RWPE1 (cell line): ENCODE measurements around the gene AUH.
A peak's percentile ranks its signal among the peaks of the same experiment; 100 is the strongest.

Source experiments
- CTCF ChIA-PET: fragments of 350-600 bp; sonication (Branson Sonifier 250); formaldehyde crosslinking; extraction: SDS; loops from one replicate; lab custom pipeline; 2021; lab: Yijun Ruan, JAX
- POLR2A ChIA-PET: fragments of 400-600 bp; formaldehyde crosslinking; extraction: SDS; loops from one replicate; lab custom pipeline; 2020; ENCODE audit warnings: antibody characterized with exemption; ENCODE audit not compliant: low non-redundant PET; lab: Yijun Ruan, JAX
- DNase-seq: peaks from one replicate; pipeline ENCODE4 v3.0.0; 2012; ENCODE audit warnings: low spot score
- H3K27ac ChIP-seq: fragments of 450-650 bp; 2 replicates; pipeline ENCODE4 v1.5.1; 2017
- TF ChIP-seq, protein P1 (sequence below): fragments of 450-650 bp; conservative IDR thresholded peaks from 2 replicates; pipeline ENCODE4 v1.5.1; 2017; ENCODE audit warnings: low read depth, mild to moderate bottlenecking

Gene AUH

DNA sequence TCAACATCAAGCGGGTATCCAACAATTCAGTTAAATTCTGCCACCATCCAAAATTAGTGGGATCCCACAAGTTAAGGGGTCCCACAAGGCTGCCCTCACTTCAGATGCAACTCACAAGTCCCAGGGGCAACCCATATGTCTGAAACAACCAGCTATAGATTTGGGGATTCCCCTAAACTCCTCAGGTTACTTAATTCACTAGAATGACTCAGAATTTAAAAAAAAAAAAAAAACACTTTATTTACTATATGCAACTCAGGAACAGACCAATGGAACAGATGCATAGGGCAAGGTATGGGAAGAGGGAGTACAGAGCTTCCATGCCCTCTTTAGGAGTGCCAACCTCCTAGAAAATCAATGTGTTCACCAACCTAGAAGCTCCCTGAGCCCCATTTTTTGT lies 15.1 kb downstream of the AUH start:
- CTCF ChIA-PET, result interaction anchor here (0.6 to 1.9 kb wide), 2 partner anchors 11 to 1205 kb away, joined by 5 to 13 read pairs; no protein-coding TSS in a partner anchor
- H3K27ac ChIP-seq, result no peak overlapping the region
- TF ChIP-seq, protein P1, sequence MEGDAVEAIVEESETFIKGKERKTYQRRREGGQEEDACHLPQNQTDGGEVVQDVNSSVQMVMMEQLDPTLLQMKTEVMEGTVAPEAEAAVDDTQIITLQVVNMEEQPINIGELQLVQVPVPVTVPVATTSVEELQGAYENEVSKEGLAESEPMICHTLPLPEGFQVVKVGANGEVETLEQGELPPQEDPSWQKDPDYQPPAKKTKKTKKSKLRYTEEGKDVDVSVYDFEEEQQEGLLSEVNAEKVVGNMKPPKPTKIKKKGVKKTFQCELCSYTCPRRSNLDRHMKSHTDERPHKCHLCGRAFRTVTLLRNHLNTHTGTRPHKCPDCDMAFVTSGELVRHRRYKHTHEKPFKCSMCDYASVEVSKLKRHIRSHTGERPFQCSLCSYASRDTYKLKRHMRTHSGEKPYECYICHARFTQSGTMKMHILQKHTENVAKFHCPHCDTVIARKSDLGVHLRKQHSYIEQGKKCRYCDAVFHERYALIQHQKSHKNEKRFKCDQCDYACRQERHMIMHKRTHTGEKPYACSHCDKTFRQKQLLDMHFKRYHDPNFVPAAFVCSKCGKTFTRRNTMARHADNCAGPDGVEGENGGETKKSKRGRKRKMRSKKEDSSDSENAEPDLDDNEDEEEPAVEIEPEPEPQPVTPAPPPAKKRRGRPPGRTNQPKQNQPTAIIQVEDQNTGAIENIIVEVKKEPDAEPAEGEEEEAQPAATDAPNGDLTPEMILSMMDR, result no peak
- peak; percentile 61 for DNase-seq
- POLR2A ChIA-PET, result interaction anchor here (0.6 kb wide), 2 partner anchors 12 to 33 kb away, joined by 3 to 5 read pairs; no protein-coding TSS in a partner anchor

DNA sequence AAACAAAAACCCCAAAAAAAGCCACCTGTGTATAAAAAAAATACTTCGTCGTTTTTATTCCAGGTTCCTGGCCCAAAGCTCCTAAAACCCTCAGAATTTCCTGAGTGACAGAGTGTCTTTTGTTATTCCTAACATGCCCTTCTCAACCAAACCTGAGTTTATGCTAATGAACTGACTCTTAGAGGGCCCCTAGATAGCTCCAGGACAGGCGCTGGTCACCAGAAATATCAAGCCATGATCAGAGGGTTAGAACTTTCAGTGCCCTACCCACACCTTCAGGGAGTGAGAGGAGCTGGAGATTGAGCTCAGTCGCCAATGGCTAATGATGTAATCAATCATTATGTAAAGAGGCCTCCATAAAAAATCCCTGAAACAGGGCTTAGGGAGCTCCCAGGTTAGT lies 15.7 kb downstream of the AUH start:
- H3K27ac ChIP-seq, result no peak overlapping the region
- no peak for DNase-seq
- ChIA-PET POLR2A (interaction anchor here (0.6 kb wide), 1 partner anchor 32 kb away, joined by 3 read pairs; no protein-coding TSS in a partner anchor), CTCF (interaction anchor here (0.5 to 1.9 kb wide), 3 partner anchors 12 to 1204 kb away, joined by 3 to 13 read pairs (median 5); no protein-coding TSS in a partner anchor)
- TF ChIP-seq, protein P1, result no peak

DNA sequence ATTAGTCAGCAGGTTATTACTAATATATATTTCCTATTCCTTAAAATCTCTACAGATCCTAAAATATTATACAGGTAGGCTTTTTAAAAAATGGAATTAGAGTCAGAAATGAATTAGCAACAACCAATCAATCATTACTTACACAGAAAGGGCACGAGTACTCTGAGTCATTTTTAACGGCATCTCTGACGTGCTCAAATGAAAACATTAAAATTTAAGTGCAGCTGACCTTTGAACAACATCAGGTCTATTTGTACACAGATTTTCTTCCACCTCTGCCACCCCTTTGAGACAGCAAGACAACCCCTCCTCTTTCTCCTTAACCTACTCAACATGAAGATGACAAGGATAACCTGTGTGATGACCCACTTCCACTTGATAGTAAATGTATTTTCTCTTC lies 19.1 kb downstream of the AUH start:
- CTCF ChIA-PET, result no interaction called here
- POLR2A ChIA-PET, result no interaction called here
- no peak for DNase-seq

DNA sequence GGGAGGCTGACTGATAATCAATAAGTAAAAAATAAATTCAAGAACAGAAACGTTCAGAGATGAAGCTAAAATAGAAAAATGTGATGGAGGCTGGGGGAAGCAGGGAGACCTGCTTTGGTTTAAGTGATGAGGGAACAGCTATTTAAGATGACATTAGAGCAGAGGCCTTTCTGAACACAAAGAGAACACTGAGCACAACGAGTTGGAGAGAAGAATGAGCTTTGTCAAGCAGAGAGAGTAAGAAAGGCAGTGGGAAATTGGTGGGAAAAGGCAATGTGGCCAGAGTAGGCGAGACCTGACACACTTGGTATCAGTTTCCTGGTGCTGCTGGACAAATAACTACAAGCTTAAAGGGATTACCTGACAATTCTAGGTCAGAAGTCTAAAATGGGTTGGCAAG lies 20.0 kb downstream of the AUH start:
- TF ChIP-seq, protein P1, result no peak
- ChIA-PET POLR2A (no interaction called here), CTCF (interaction anchor here (1.0 kb wide), 1 partner anchor 13 kb away, joined by 3 read pairs; no protein-coding TSS in a partner anchor)
- H3K27ac ChIP-seq, result no peak overlapping the region
- DNase-seq, result no peak

More for the DNA sequence above, 19.1 kb downstream of the AUH start:
- TF ChIP-seq, protein P1, result no peak
- no peak overlapping the region for H3K27ac ChIP-seq

DNA sequence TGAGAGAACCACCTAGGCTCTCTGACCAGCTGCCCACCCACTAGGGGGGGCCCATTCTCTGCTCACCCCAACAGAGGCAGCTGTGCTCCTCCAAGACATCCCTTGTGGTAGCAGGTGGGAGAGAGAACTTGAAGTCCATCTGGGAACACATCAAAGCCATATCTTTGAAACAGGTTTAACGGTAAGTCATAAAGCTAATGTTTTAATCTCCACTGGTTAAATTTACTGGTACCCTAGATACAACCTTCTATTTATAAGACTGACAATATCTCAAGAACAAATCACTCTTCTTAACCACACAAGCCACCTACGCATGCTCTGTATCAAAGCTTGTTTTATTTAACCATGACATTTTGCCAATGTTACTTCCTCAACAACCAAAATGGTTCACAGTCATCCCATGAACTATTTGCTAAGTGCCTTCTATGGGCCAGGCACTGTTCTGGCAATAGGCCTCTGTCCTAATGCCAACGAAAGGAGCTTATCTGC lies 20.4 kb downstream of the AUH start:
- CTCF ChIA-PET, result interaction anchor here (1.0 kb wide), 1 partner anchor 13 kb away, joined by 3 read pairs; no protein-coding TSS in a partner anchor
- POLR2A ChIA-PET, result interaction anchor here (0.7 kb wide), 1 partner anchor 83 kb away, joined by 3 read pairs; the partner anchor contains the start of gene NFIL3
- TF ChIP-seq, protein P1, result no peak

DNA sequence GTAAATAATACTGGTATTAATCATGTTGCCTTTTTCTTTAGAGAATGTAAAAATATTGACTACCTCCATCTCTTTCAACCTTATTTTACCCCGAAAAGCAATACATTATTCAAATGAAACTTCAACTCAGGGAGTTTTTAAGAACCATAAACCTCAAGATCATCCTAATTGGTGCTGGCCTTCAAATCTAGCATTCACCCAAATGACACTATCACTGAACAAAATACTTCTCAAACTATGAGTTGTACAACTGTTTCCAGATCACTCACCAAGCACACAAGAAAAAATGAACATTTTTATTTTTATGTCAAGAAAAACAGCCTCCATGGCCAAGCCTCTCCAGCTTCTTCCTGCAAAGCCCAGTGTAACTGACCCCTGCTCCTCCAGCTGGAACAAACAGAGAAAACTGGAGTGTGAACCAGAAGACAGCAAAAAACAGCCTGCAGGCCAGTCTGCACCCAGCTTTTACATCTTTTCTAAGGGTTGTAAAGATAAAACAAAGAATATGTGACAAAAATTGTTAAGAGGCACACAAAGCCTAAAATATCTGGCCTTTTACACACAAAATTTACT lies 21.2 kb downstream of the AUH start:
- POLR2A ChIA-PET, result interaction anchor here (0.7 kb wide), 1 partner anchor 83 kb away, joined by 3 read pairs; the partner anchor contains the start of gene NFIL3
- CTCF ChIA-PET, result no interaction called here
- TF ChIP-seq, protein P1, result no peak
- no peak for DNase-seq
- no peak overlapping the region for H3K27ac ChIP-seq

More for the DNA sequence above, 20.4 kb downstream of the AUH start:
- H3K27ac ChIP-seq, result no peak overlapping the region
- no peak for DNase-seq
